Measurements from ENCODE around the gene TMEM176A. TPM values are rescaled to one million over a fixed set of nuclear protein-coding genes. Genes with fewer than 3 reads are reported as not detected.

TMEM176A gene
- total RNA-seq, 1 donor from 2014 or later = 2.6 TPM

DNA sequence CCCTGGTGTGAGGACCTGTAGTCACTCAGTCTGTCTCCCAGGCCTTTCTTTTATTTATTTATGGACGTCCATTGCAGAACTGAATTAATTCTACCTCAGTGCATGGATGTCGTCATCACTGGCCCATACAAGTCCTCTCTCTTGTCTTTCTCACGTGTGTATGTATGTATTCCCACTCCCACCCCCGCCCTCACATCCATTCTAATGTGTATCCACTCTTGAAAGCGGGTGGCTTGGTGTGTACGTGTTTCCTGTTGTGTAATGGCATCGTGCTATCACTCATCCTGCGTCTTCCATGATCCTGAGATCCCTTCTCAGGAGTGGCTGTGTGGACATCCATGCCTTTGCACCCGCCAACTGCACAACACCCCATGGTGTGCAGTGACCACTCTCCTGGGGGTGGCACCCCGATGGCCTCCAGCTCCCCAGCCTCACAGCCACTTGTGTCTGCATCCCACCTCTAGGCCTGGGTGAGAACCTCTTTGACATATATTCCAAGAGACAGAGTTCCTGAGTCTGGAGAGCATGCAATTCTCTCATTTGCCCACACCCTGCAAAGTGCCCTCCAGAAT lies 48.7 kb downstream of the TMEM176A start:
- ATAC-seq = no peak

DNA sequence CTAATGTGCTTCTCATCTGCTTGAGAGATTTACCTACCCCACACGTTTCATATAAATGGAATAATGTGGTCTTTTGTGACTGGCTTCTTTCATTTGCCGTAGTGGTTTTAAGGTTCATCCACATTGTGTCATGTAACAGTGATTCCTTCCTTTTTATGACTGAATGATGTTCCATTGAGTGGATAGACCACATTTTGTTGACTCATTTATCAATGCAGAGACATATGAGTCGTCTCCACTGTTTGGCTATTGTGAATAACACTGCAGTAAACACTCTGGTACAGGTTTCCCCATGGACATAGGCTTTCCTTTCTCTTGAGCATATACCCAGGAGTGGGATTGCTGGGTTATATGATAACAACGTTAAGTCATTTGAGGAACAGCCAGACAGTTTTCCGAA lies 49.7 kb downstream of the TMEM176A start:
- no peak for ATAC-seq

DNA sequence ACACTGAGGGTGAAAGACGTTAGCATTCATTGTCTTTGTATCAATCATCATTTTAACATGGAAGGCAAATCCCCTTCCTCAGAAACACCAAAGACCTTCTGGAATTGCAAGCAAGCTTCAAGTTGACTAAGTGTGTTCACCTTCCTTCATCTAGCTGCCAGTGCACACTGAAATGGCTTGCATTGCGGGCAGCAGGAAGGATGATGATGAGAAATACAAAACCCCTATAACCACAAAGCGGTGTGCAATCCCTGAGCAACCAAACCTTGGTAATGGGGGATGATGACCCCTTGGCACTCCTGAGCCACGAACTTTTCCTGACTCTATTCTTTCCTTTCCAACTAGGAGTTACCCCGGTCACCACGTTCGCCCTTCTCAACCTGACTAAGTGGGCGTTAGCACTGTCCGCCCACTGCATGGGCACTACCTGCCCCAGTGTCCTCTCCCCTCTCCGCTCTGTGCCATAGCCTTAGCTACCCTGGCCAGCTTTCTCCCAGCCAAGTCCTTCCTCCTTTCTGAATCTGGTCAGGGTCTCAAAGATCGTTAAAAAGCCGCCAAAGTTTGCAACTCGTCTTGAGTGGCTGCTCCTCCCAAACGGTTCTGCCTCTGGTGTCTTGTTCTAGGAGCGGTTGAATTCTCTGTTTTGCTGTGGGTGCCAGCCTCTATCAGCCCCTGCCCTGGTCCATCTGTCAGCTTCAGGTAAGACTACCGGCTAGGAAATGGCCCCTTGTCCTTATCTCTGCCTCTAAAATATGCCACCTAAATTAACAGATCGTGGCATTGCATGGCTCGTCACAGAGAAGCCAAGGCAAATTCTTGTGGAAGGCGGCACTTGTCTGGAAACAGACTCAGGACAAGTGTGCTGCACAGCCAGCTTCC lies 51.2 kb downstream of the TMEM176A start:
- no peak for ATAC-seq

DNA sequence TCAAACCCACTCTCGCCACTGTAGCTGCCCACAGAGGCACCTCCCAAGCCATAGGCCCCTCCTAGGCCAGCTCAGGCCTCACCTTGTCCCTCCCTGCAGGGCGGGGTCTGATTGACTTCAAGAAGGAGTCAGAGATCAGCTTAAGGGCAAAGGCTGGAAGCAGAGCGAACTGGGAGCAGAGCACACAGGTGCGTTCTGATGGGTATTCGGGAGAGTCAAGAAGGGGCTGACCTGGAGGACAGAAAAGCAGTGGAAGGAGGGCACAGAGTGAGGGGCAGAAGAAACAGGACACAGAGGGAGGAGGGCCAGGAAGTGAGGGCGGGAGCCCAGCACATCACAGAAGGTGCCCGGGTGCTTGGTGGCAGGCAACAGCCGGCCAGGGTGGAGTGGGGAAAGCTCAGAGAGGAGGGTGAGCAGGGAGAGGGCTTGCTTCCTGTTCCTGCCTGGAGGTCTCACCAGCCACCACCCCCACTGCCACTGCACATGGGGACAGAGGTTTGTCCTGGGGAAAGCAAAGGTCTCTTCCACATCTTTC lies 51.9 kb downstream of the TMEM176A start, which contains the start of gene AOC1:
Gene AOC1, plus strand, starts transcription at position 147 of the 535 bp plus-strand sequence. CDS start 3,954 bp downstream, outside the sequence.
- ATAC-seq = peak; percentile 66

DNA sequence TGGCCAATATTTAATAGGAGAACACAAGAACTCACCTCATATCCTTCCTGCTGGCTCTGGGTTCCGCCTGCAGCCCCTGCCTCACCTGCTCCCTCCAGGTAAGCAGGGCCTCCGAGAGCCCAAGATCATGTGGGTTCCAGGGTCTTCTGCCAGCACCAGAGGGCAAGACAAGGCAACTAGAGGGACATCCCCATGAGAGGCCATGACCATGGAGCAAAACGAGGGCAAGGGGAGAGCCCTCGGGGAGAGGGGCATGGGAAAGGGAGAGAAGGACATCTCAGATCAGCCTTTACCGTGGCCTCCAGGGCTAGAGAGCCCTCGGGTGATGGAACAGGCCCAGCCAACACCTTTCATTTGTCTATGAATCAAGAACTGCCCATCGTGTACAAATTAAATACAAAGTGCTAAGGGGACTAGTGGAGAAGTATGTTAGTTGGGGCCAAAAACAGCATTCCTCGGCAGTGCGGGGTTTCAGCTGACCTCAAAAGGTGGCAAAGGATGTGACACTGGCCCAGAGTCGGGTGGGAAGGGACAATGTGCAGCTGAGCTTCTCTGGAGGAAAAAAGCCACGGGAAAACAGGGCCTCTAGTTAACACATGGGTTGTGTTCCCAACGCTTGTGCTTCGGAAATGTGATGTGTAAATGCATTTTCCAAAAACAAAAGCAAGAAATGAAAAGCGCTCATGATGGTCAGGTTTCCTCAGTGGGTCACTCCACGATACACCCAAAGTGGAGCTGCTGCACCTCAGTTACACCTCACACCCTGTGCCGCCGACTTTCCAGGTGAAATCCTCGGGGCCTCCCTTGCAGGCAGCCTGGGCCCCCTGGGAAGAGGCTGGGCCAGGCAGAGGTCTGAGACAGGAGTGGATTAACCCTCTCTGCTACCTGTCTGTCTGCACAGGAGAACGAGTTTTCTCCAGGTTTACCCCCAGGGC lies 53.8 kb downstream of the TMEM176A start:
- ATAC-seq = no peak

Other genes with a start within 250 kb of the TMEM176A start
- 3.4 TPM for gene GIMAP4, start 233.4 kb upstream of the TMEM176A start, total RNA-seq
- 2.4 TPM for gene GIMAP6, start 168.4 kb upstream of the TMEM176A start, total RNA-seq
- gene GIMAP2, start 115.1 kb upstream of the TMEM176A start, total RNA-seq = 1.1 TPM
- gene GIMAP1, start 84.2 kb upstream of the TMEM176A start, total RNA-seq = 0.44 TPM
- gene GIMAP5, start 63.4 kb upstream of the TMEM176A start, total RNA-seq = 1.4 TPM
- gene TMEM176B, start 405 bp upstream of the TMEM176A start, total RNA-seq = 4.2 TPM
- gene AOC1, start 51.7 kb downstream of the TMEM176A start, total RNA-seq = 6.3 TPM
- gene KCNH2, start 177.6 kb downstream of the TMEM176A start, total RNA-seq = 0.20 TPM
- 3.1 TPM for gene NOS3, start 190.2 kb downstream of the TMEM176A start, total RNA-seq
- gene ATG9B, start 223.7 kb downstream of the TMEM176A start, total RNA-seq = 16.7 TPM
- 25.1 TPM for gene ABCB8, start 227.7 kb downstream of the TMEM176A start, total RNA-seq
- 0.52 TPM for gene ASIC3, start 247.8 kb downstream of the TMEM176A start, total RNA-seq

All from esophagus mucosa (tissue), 1 donor.